WTC11 (cell line): ENCODE data around the gene JUP. TPM values are rescaled to one million over a fixed set of nuclear protein-coding genes. Genes with fewer than 3 reads are reported as not detected.

Source experiments
- ATAC-seq: fragments of 200-7000 bp; cut with Tn5 transposase; 2 replicates; pipeline ENCODE4 v1.10.0; 2021; ENCODE audit warnings: mild to moderate bottlenecking, moderate library complexity
- CTCF ChIA-PET: fragments of 300-600 bp; sonication (Branson Sonifier 250); formaldehyde crosslinking; loops from one replicate; lab custom pipeline; 2021; ENCODE audit warnings: antibody characterized with exemption; lab: Charles Lee
- POLR2A ChIA-PET: fragments of 350-600 bp; sonication (Branson Sonifier 250); formaldehyde crosslinking; loops from one replicate; lab custom pipeline; 2021; ENCODE audit warnings: antibody characterized with exemption; lab: Charles Lee
- DNase-seq: peaks from one replicate; pipeline ENCODE4 v3.0.0; 2021; ENCODE audit warnings: low spot score
- H3K27ac Mint-ChIP-seq: 2 replicates; pipeline ENCODE4 v1.8.0; 2021; ENCODE audit warnings: mixed read lengths
- H3K27me3 Mint-ChIP-seq: 2 replicates; pipeline ENCODE4 v1.8.0; 2021; ENCODE audit warnings: low read depth, mild to moderate bottlenecking, moderate library complexity, mixed read lengths
- H3K36me3 Mint-ChIP-seq: 2 replicates; pipeline ENCODE4 v1.8.0; 2021; ENCODE audit warnings: mixed read lengths
- H3K4me1 Mint-ChIP-seq: 2 replicates; pipeline ENCODE4 v1.8.0; 2022; ENCODE audit warnings: mixed read lengths
- H3K4me3 Mint-ChIP-seq: 2 replicates; pipeline ENCODE4 v1.8.0; 2021; ENCODE audit warnings: mild to moderate bottlenecking, moderate library complexity, mixed read lengths
- H3K9me3 Mint-ChIP-seq: 2 replicates; pipeline ENCODE4 v1.8.0; 2021; ENCODE audit warnings: mixed read lengths
- ATF2 ChIP-seq: sonication (generic); formaldehyde crosslinking; IDR thresholded peaks from 2 replicates; pipeline ENCODE4 v1.8.1; 2022; ENCODE audit warnings: low read depth, missing genetic modification reagents, borderline replicate concordance
- CDX4 ChIP-seq: fragments of 250-450 bp; sonication (Bioruptor Pico); IDR thresholded peaks from 2 replicates; pipeline ENCODE4 v1.9.0; 2021; ENCODE audit warnings: moderate library complexity, mild to moderate bottlenecking, inconsistent platforms, borderline replicate concordance
- E2F5 ChIP-seq: sonication (generic); formaldehyde crosslinking; IDR thresholded peaks from 2 replicates; pipeline ENCODE4 v1.8.1; 2022; ENCODE audit warnings: mild to moderate bottlenecking, moderate library complexity, missing genetic modification reagents
- ELF4 ChIP-seq: sonication (generic); formaldehyde crosslinking; IDR thresholded peaks from 2 replicates; pipeline ENCODE4 v1.8.1; 2022; ENCODE audit warnings: low read depth, mild to moderate bottlenecking, moderate library complexity, missing genetic modification reagents
- ESRRA ChIP-seq: sonication (generic); formaldehyde crosslinking; IDR thresholded peaks from 2 replicates; pipeline ENCODE4 v1.8.1; 2022; ENCODE audit warnings: mild to moderate bottlenecking, missing genetic modification reagents, borderline replicate concordance
- FOXJ3 ChIP-seq: sonication (generic); formaldehyde crosslinking; IDR thresholded peaks from 2 replicates; pipeline ENCODE4 v1.9.0; 2021; ENCODE audit warnings: missing genetic modification reagents, mild to moderate bottlenecking, borderline replicate concordance
- JUN ChIP-seq: sonication (generic); formaldehyde crosslinking; IDR thresholded peaks from 2 replicates; pipeline ENCODE4 v1.8.0; 2023; ENCODE audit warnings: mild to moderate bottlenecking, missing genetic modification reagents
- KAT7 ChIP-seq: sonication (generic); formaldehyde crosslinking; IDR thresholded peaks from 2 replicates; pipeline ENCODE4 v1.8.1; 2023; ENCODE audit warnings: missing genetic modification reagents, mild to moderate bottlenecking, borderline replicate concordance
- MLX ChIP-seq: sonication (generic); formaldehyde crosslinking; IDR thresholded peaks from 2 replicates; pipeline ENCODE4 v1.8.1; 2023; ENCODE audit warnings: mild to moderate bottlenecking, missing genetic modification reagents, moderate library complexity
- NFATC4 ChIP-seq: fragments of 250-450 bp; sonication (Bioruptor Pico); IDR thresholded peaks from 2 replicates; pipeline ENCODE4 v1.9.0; 2021; ENCODE audit warnings: mild to moderate bottlenecking
- NFE2L1 ChIP-seq: sonication (generic); formaldehyde crosslinking; IDR thresholded peaks from 2 replicates; pipeline ENCODE4 v1.8.1; 2023; ENCODE audit warnings: missing genetic modification reagents
- PRDM15 ChIP-seq: sonication (generic); formaldehyde crosslinking; IDR thresholded peaks from 2 replicates; pipeline ENCODE4 v1.8.0; 2022; ENCODE audit warnings: missing genetic modification reagents
- SP1 ChIP-seq: sonication (generic); formaldehyde crosslinking; conservative IDR thresholded peaks from 2 replicates; pipeline ENCODE4 v1.8.1; 2022; ENCODE audit warnings: missing genetic modification reagents
- TP53 ChIP-seq: sonication (generic); formaldehyde crosslinking; IDR thresholded peaks from 2 replicates; pipeline ENCODE4 v1.8.1; 2023; ENCODE audit warnings: mild to moderate bottlenecking, missing genetic modification reagents
- ZNF416 ChIP-seq: fragments of 250-450 bp; sonication (Bioruptor Pico); IDR thresholded peaks from 2 replicates; pipeline ENCODE4 v1.9.0; 2021; ENCODE audit warnings: mild to moderate bottlenecking, inconsistent platforms
- ZNF423 ChIP-seq: fragments of 250-450 bp; sonication (Bioruptor Pico); IDR thresholded peaks from 2 replicates; pipeline ENCODE4 v2.1.2; 2022; ENCODE audit warnings: mild to moderate bottlenecking, moderate library complexity
- ZNF425 ChIP-seq: fragments of 250-450 bp; sonication (Bioruptor Pico); conservative IDR thresholded peaks from 2 replicates; pipeline ENCODE4 v1.9.0; 2021; ENCODE audit warnings: mild to moderate bottlenecking
- ZNF532 ChIP-seq: fragments of 250-450 bp; sonication (Bioruptor Pico); IDR thresholded peaks from 2 replicates; pipeline ENCODE4 v1.9.0; 2021; ENCODE audit warnings: mild to moderate bottlenecking, borderline replicate concordance
- ZSCAN18 ChIP-seq: fragments of 250-450 bp; sonication (Bioruptor Pico); IDR thresholded peaks from 2 replicates; pipeline ENCODE4 v2.1.2; 2022; ENCODE audit warnings: mild to moderate bottlenecking, moderate library complexity
- total RNA-seq: library from RNA; stranded (reverse); gene quantifications from 3 replicates; pipeline ENCODE4 v1.2.3, GENCODE V29; 2021

The JUP gene
- total RNA-seq, 1 experiment from 2014 or later = 103 TPM

- TF ChIP-seq CDX4 (CRISPR knock-in tag) (no peak), SP1 (CRISPR knock-in tag) (no peak), ELF4 (CRISPR knock-in tag) (no peak), KAT7 (CRISPR knock-in tag) (no peak)
- TF ChIP-seq, all 79 proteins: peak for 0
Observed at GRCh38 chr17:41723801-41724475, 62.6 kb downstream of the JUP start (continued).

- H3K27me3 Mint-ChIP-seq = peaks cover 25% of the 10 kb centered on the region
- DNase-seq = no peak
- ChIA-PET CTCF (interaction anchor here (0.6 to 1.1 kb wide), 2 partner anchors 26 to 131 kb away, joined by 5 to 7 read pairs; no protein-coding TSS in a partner anchor), POLR2A (no interaction called here)
- no peak overlapping the region for H3K27ac Mint-ChIP-seq
- H3K4me3 Mint-ChIP-seq = no peak overlapping the region
- no peaks in the 10 kb centered on the region for H3K9me3 Mint-ChIP-seq
- 0 out of 2 replicates have a peak, but pooled peaks cover 6% of the 10 kb centered on the region for H3K4me1 Mint-ChIP-seq
- no peaks in the 10 kb centered on the region for H3K36me3 Mint-ChIP-seq
- no peak for ATAC-seq
- TF ChIP-seq TP53 (CRISPR knock-in tag) (no peak), ZNF425 (CRISPR knock-in tag) (no peak), PRDM15 (CRISPR knock-in tag) (no peak), FOXJ3 (no peak), ATF2 (CRISPR knock-in tag) (no peak), JUN (CRISPR knock-in tag) (no peak), NFATC4 (CRISPR knock-in tag) (no peak), ZNF532 (no peak), MLX (no peak), ZNF416 (no peak), ZNF423 (CRISPR knock-in tag) (no peak), NFE2L1 (CRISPR knock-in tag) (no peak), ZSCAN18 (CRISPR knock-in tag) (no peak), ESRRA (CRISPR knock-in tag) (no peak), E2F5 (no peak)
Observed at GRCh38 chr17:41722231-41722630, 64.3 kb downstream of the JUP start.
